HepG2 (cell line): ENCODE data around the gene NDUFS7. TPM values are rescaled to one million over a fixed set of nuclear protein-coding genes. Genes with fewer than 3 reads are reported as not detected.

ENCODE experiments used
- ETV6 ChIP-seq: sonication (generic); formaldehyde crosslinking; conservative IDR thresholded peaks from 2 replicates; pipeline ENCODE4 v1.4.0; 2020; ENCODE audit warnings: missing genetic modification reagents
- HMG20A ChIP-seq: IDR thresholded peaks from 2 replicates; pipeline ENCODE4 v1.6.1; 2016; ENCODE audit warnings: borderline replicate concordance
- HNRNPLL ChIP-seq: fragments of 200-400 bp; formaldehyde crosslinking; IDR thresholded peaks from 2 replicates; pipeline ENCODE4 v1.6.1; 2017; ENCODE audit warnings: mild to moderate bottlenecking, low read depth, low read length; ENCODE audit not compliant: poor library complexity, severe bottlenecking
- HNRNPUL1 ChIP-seq: fragments of 200-400 bp; formaldehyde crosslinking; IDR thresholded peaks from 2 replicates; pipeline ENCODE4 v1.6.1; 2017; ENCODE audit warnings: low read depth, mild to moderate bottlenecking, low read length, moderate library complexity
- IRX3 ChIP-seq: sonication (generic); formaldehyde crosslinking; IDR thresholded peaks from 2 replicates; pipeline ENCODE4 v1.8.1; 2023; ENCODE audit warnings: mild to moderate bottlenecking, low read depth, missing genetic modification reagents, borderline replicate concordance
- MAZ ChIP-seq, 2 experiments: sonication (generic) in 1 of 2; formaldehyde crosslinking in 1 of 2; IDR thresholded peaks; 2 replicates each; pipeline versions ENCODE4 v1.5.0 to v1.6.1; 2012 to 2020; ENCODE audit warnings: low read depth in 2 of 2, mild to moderate bottlenecking in 2 of 2, borderline replicate concordance in 1 of 2, improper control_type of control experiment in 1 of 2, low read length in 1 of 2, missing genetic modification reagents in 1 of 2, moderate library complexity in 1 of 2
- MTF1 ChIP-seq: sonication (generic); formaldehyde crosslinking; IDR thresholded peaks from 2 replicates; pipeline ENCODE4 v1.5.0; 2020; ENCODE audit warnings: missing genetic modification reagents
- MXD4 ChIP-seq: IDR thresholded peaks from 2 replicates; pipeline ENCODE4 v1.6.1; 2016; ENCODE audit warnings: mild to moderate bottlenecking, missing biosample characterization, missing genetic modification reagents
- NKX3-1 ChIP-seq: sonication (generic); formaldehyde crosslinking; IDR thresholded peaks from 2 replicates; pipeline ENCODE4 v1.5.0; 2020; ENCODE audit warnings: missing genetic modification reagents
- NONO ChIP-seq, 2 experiments: fragments of 450-650 bp in 1 of 2; sonication (generic) in 1 of 2; formaldehyde crosslinking in 1 of 2; IDR thresholded peaks in 1 of 2; conservative IDR thresholded peaks in 1 of 2; 2 replicates each; pipeline versions ENCODE4 v1.6.1 to v1.8.0; 2017 to 2022; ENCODE audit warnings: mild to moderate bottlenecking in 1 of 2, missing genetic modification reagents in 1 of 2, moderate library complexity in 1 of 2
- RELA ChIP-seq: sonication (generic); formaldehyde crosslinking; IDR thresholded peaks from 2 replicates; pipeline ENCODE4 v1.4.0; 2020; ENCODE audit warnings: missing genetic modification reagents
- SP2 ChIP-seq: sonication (generic); formaldehyde crosslinking; IDR thresholded peaks from 2 replicates; pipeline ENCODE4 v1.5.1; 2020; ENCODE audit warnings: mild to moderate bottlenecking, missing genetic modification reagents
- WIZ ChIP-seq: sonication (generic); formaldehyde crosslinking; IDR thresholded peaks from 2 replicates; pipeline ENCODE4 v1.5.1; 2020; ENCODE audit warnings: mild to moderate bottlenecking, missing genetic modification reagents
- ZBTB7A ChIP-seq: sonication (generic); formaldehyde crosslinking; IDR thresholded peaks from 2 replicates; pipeline ENCODE4 v1.8.0; 2022; ENCODE audit warnings: mild to moderate bottlenecking, missing genetic modification reagents
- ZMYM4 ChIP-seq: sonication (generic); formaldehyde crosslinking; IDR thresholded peaks from 2 replicates; pipeline ENCODE4 v1.8.1; 2023; ENCODE audit warnings: mild to moderate bottlenecking, missing genetic modification reagents
- ZNF354B ChIP-seq: sonication (generic); formaldehyde crosslinking; IDR thresholded peaks from 2 replicates; pipeline ENCODE4 v1.8.0; 2022; ENCODE audit warnings: mild to moderate bottlenecking, missing genetic modification reagents
- ZNF546 ChIP-seq: sonication (generic); formaldehyde crosslinking; conservative IDR thresholded peaks from 2 replicates; pipeline ENCODE4 v1.8.1; 2023; ENCODE audit warnings: mild to moderate bottlenecking, missing genetic modification reagents
- ZNF564 ChIP-seq: sonication (generic); formaldehyde crosslinking; IDR thresholded peaks from 2 replicates; pipeline ENCODE4 v1.8.1; 2023; ENCODE audit warnings: mild to moderate bottlenecking, missing genetic modification reagents
- ZNF605 ChIP-seq: sonication (generic); formaldehyde crosslinking; IDR thresholded peaks from 2 replicates; pipeline ENCODE4 v1.8.0; 2022; ENCODE audit warnings: mild to moderate bottlenecking, missing genetic modification reagents
- polyA plus RNA-seq, 8 experiments: library from polyadenylated mRNA; depleted of rRNA in 3 of 8; stranded (reverse) in 7 of 8; unstranded in 1 of 8; fragments of >200 nt; fragmentation: Illumina TruSeq in 4 of 8; extraction: Trizol in 4 of 8; gene quantifications; 2 replicates each; pipeline versions ENCODE4 v1.2.1 to v1.2.3, GENCODE V29; 2011 to 2016; ENCODE audit warnings: low read depth in 4 of 8, missing spikeins in 1 of 8, mixed read lengths in 1 of 8; ENCODE audit not compliant: insufficient read depth in 1 of 8
- total RNA-seq, 5 experiments: library from RNA; depleted of rRNA; stranded (reverse); fragments of >200 nt; fragmentation: Illumina TruSeq; extraction: Trizol; gene quantifications; 2 replicates each; pipeline ENCODE4 v1.2.3, GENCODE V29; 2016; ENCODE audit warnings: low read depth in 1 of 5
- TF ChIP-seq, protein P1 (sequence below): sonication (generic); formaldehyde crosslinking; IDR thresholded peaks from 2 replicates; pipeline ENCODE4 v1.5.1; 2020; ENCODE audit warnings: missing genetic modification reagents, mild to moderate bottlenecking, borderline replicate concordance
- TF ChIP-seq, protein P2 (sequence below): sonication (generic); formaldehyde crosslinking; IDR thresholded peaks from 2 replicates; pipeline ENCODE4 v1.4.0; 2020; ENCODE audit warnings: missing genetic modification reagents; ENCODE audit errors: not compliant biosample characterization
- TF ChIP-seq, protein P3 (sequence below): IDR thresholded peaks from 2 replicates; pipeline ENCODE4 v1.6.1; 2018; ENCODE audit warnings: missing genetic modification reagents, mild to moderate bottlenecking, missing compliant biosample characterization

NDUFS7 gene
- total and polyA plus RNA-seq, 2 of the 13 experiments (the other 11 are each of a cell fraction or from before 2014, with no cell fraction given) = 34.3 to 66.9 TPM

DNA sequence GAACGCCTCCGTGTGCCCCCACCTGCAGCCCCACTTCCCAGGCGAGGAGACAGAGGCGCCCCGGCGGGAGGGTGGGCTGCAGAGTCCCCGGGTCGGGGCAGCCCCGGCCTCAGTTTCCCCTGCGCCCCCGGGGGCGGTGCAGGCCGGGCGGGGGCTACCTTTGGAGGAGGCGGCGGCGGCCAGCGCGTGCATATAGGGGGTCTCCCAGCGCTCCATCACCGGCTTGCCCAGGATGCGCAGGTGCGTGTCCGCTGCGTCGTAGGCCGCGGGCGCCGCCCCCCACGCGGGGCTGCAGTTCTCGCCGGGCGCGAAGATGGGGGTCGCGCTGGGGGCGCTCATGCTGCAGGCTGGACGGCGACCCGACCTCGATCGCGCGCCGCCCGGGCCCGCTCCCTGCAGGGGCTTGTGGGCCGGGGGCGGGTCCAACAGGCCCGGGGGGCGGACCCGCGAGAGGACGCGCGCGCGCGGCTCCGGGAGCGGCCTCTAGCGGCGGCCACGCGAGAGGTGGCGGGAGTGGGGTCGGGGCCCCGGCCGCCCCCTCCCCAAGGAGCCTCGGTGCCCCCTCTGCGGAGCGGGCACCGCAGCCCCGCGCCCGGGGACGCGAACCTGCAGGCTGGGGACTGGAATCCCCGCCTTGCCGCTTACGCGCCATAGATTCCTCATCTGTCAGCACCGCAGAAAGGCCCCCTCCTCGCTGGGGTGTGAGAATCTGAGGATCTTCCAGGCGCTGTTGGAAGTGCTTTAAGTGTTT, 17.6 kb downstream of the NDUFS7 start, which contains the start of gene GAMT (continued):
- TF ChIP-seq ETV6 (peak; percentile 74), ZNF605 (CRISPR knock-in tag) (peak; percentile 21; the same call in 1 of the 2 replicates), ZNF546 (peak; percentile 81), WIZ (CRISPR knock-in tag) (0 out of 2 replicates have a peak, but pooled peaks have one; percentile 72), ZBTB7A (CRISPR knock-in tag) (peak; percentile 94), NKX3-1 (CRISPR knock-in tag) (no peak), IRX3 (0 out of 2 replicates have a peak, but pooled peaks have one; percentile 19), HMG20A (CRISPR knock-in tag) (0 out of 2 replicates have a peak, but pooled peaks have one; percentile 20), MTF1 (CRISPR knock-in tag) (no peak), MXD4 (CRISPR knock-in tag) (peak; percentile 33; the same call in 1 of the 2 replicates), HNRNPLL (peak; percentile 39), MAZ (IDR thresholded peaks at IDR 0.05; ENCODE audit: borderline replicate concordance, low read depth, low read length) (0 out of 2 replicates have a peak, but pooled peaks have one; percentile 22), MAZ (CRISPR knock-in tag; IDR thresholded peaks at IDR 0.05; ENCODE audit: low read depth) (no peak), ZNF564 (CRISPR knock-in tag) (no peak), SP2 (CRISPR knock-in tag) (0 out of 2 replicates have a peak, but pooled peaks have one; percentile 20), RELA (CRISPR knock-in tag) (no peak), HNRNPUL1 (no peak), NONO (IDR thresholded peaks at IDR 0.05) (no peak), NONO (CRISPR knock-in tag; conservative IDR thresholded peaks at IDR 0.05) (0 out of 2 replicates have a peak, but pooled peaks have one; percentile 31), ZMYM4 (CRISPR knock-in tag) (0 out of 2 replicates have a peak, but pooled peaks have one; percentile 30), ZNF354B (CRISPR knock-in tag) (0 out of 2 replicates have a peak, but pooled peaks have one; percentile 2)
- TF ChIP-seq, protein P1, sequence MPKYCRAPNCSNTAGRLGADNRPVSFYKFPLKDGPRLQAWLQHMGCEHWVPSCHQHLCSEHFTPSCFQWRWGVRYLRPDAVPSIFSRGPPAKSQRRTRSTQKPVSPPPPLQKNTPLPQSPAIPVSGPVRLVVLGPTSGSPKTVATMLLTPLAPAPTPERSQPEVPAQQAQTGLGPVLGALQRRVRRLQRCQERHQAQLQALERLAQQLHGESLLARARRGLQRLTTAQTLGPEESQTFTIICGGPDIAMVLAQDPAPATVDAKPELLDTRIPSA (CRISPR knock-in tag) = 0 out of 2 replicates have a peak, but pooled peaks have one; percentile 73
- TF ChIP-seq, protein P2, sequence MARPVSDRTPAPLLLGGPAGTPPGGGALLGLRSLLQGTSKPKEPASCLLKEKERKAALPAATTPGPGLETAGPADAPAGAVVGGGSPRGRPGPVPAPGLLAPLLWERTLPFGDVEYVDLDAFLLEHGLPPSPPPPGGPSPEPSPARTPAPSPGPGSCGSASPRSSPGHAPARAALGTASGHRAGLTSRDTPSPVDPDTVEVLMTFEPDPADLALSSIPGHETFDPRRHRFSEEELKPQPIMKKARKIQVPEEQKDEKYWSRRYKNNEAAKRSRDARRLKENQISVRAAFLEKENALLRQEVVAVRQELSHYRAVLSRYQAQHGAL (CRISPR knock-in tag) = no peak
- TF ChIP-seq, protein P3, sequence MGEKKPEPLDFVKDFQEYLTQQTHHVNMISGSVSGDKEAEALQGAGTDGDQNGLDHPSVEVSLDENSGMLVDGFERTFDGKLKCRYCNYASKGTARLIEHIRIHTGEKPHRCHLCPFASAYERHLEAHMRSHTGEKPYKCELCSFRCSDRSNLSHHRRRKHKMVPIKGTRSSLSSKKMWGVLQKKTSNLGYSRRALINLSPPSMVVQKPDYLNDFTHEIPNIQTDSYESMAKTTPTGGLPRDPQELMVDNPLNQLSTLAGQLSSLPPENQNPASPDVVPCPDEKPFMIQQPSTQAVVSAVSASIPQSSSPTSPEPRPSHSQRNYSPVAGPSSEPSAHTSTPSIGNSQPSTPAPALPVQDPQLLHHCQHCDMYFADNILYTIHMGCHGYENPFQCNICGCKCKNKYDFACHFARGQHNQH (CRISPR knock-in tag) = no peak; the same call in 1 of the 2 replicates
